ENCODE results near the gene GABARAPL1.

Gene GABARAPL1

GRCh38 chr12:10207136-10207535 is 5.5 kb upstream of the GABARAPL1 start:
- Mint-ChIP-seq H3K27ac (no peak overlapping the region), H3K4me3 (no peak overlapping the region), H3K9me3 (no peaks in the 10 kb centered on the region), H3K36me3 (ENCODE audit: low read depth) (no peaks in the 10 kb centered on the region), H3K27me3 (ENCODE audit: low read depth, poor library complexity) (peaks cover 4% of the 10 kb centered on the region), H3K4me1 (peaks cover 2% of the 10 kb centered on the region)
- DNase-seq: no peak
- no peak for TF ChIP-seq CTCF (IDR thresholded peaks at IDR 0.05)

GRCh38 chr12:10210225-10210624 is 2.5 kb upstream of the GABARAPL1 start:
- H3K27me3 Mint-ChIP-seq (ENCODE audit: low read depth, poor library complexity): peaks cover 4% of the 10 kb centered on the region
- H3K36me3 Mint-ChIP-seq (ENCODE audit: low read depth): no peaks in the 10 kb centered on the region
- no peak overlapping the region for H3K27ac Mint-ChIP-seq
- peaks cover 23% of the 10 kb centered on the region for H3K4me1 Mint-ChIP-seq
- DNase-seq: no peak
- no peak for TF ChIP-seq CTCF (IDR thresholded peaks at IDR 0.05)
- no peak overlapping the region for H3K4me3 Mint-ChIP-seq
- no peaks in the 10 kb centered on the region for H3K9me3 Mint-ChIP-seq

GRCh38 chr12:10211101-10211939 is 1.4 kb upstream of the GABARAPL1 start:
- H3K4me1 Mint-ChIP-seq: peaks cover 29% of the 10 kb centered on the region
- H3K27me3 Mint-ChIP-seq (ENCODE audit: low read depth, poor library complexity): peaks cover 4% of the 10 kb centered on the region
- DNase-seq: no peak
- H3K4me3 Mint-ChIP-seq: no peak overlapping the region
- no peaks in the 10 kb centered on the region for H3K36me3 Mint-ChIP-seq (ENCODE audit: low read depth)
- no peak for TF ChIP-seq CTCF (IDR thresholded peaks at IDR 0.05)
- no peak overlapping the region for H3K27ac Mint-ChIP-seq
- no peaks in the 10 kb centered on the region for H3K9me3 Mint-ChIP-seq

GRCh38 chr12:10211940-10212738 is 538 bp upstream of the GABARAPL1 start:
- peaks cover 29% of the 10 kb centered on the region for H3K4me1 Mint-ChIP-seq
- peak; percentile 84 for DNase-seq
- peak overlapping the region; percentile 98 for H3K4me3 Mint-ChIP-seq
- TF ChIP-seq CTCF (IDR thresholded peaks at IDR 0.05): no peak
- peaks cover 4% of the 10 kb centered on the region for H3K27me3 Mint-ChIP-seq (ENCODE audit: low read depth, poor library complexity)
- H3K9me3 Mint-ChIP-seq: no peaks in the 10 kb centered on the region
- no peaks in the 10 kb centered on the region for H3K36me3 Mint-ChIP-seq (ENCODE audit: low read depth)
- H3K27ac Mint-ChIP-seq: peak overlapping the region; percentile 98

GRCh38 chr12:10213168-10214135 is 775 bp downstream of the GABARAPL1 start:
- DNase-seq: peak; percentile 64
- Mint-ChIP-seq H3K36me3 (ENCODE audit: low read depth) (peaks cover 6% of the 10 kb centered on the region), H3K4me1 (peaks cover 29% of the 10 kb centered on the region), H3K9me3 (no peaks in the 10 kb centered on the region), H3K27ac (peak overlapping the region; percentile 98), H3K27me3 (ENCODE audit: low read depth, poor library complexity) (peaks cover 4% of the 10 kb centered on the region), H3K4me3 (peak overlapping the region; percentile 98)
- TF ChIP-seq CTCF (IDR thresholded peaks at IDR 0.05): no peak
